Epithelial cell of prostate (primary cell): Measurements from ENCODE around the gene RPL38.

ENCODE experiments used
- DNase-seq: peaks from one replicate; pipeline ENCODE4 v3.0.0-alpha.2; 2011; ENCODE audit warnings: low read depth, low spot score
- H3K27ac ChIP-seq: fragments of 450-650 bp; 2 replicates; pipeline ENCODE4 v1.5.1; 2017; ENCODE audit warnings: mild to moderate bottlenecking

RPL38 gene

GRCh38 chr17:74245145-74245831 lies 41.8 kb downstream of the RPL38 start:
- DNase-seq = no peak
- no peak overlapping the region for H3K27ac ChIP-seq

- no peak for DNase-seq
- no peak overlapping the region for H3K27ac ChIP-seq
These were observed 42.4 kb downstream of the RPL38 start for GRCh38 chr17:74245871-74246270.

- H3K27ac ChIP-seq = no peak overlapping the region
- no peak for DNase-seq
These were observed 46.3 kb downstream of the RPL38 start for GRCh38 chr17:74249590-74250270.

DNA sequence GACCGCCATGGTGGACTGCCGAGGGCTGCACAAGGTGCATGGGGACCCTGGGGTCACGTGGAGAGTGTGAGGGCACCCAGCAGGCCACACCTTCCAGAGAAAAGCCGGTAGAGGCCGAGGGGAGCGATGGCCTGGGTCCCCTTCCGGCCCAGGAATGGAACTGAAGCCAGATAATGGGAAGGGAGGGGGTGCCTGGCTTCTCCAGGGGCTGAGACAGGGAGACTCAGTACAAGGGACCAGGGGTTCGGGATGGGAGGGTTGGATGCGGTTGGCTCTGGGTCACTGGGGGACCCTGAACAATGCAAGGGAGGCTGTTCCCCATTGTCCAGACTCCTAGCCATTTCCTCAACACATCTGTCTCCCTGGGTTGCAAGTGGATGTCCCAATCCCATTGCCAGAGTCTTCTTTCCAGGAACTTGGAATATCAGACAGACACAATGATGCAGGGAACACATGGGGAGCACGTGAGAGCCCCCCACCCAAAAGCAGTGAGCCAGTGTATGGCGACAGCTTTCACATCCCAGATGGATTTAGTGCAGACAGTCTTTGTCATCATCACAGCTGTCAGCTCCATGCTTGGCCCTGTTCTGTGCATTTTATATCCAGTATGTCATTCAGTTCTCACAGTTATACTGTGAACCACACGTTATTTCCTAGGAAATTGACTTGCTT lies 47.0 kb downstream of the RPL38 start:
- no peak overlapping the region for H3K27ac ChIP-seq
- no peak for DNase-seq

DNA sequence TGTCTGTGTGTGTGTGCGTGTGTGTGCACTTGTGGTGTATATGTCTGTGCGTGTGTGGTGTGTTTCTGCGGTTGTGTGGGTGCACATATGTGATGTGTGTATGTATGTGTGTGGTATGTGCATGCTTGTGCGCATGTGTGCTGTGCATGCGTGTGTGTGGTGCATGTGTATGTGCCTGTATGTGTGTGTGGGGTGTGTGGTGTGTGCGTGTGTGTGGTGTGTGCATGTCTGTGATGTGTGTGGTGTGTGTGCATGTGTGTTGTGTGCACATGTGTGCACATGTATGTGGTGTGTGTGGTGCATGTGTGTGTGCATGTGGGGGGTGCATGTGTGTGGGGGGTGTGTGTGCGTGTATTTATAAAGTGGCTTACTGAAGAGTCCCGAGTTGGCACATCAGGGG lies 47.6 kb downstream of the RPL38 start:
- DNase-seq = no peak
- no peak overlapping the region for H3K27ac ChIP-seq

GRCh38 chr17:74251569-74251968 lies 48.1 kb downstream of the RPL38 start:
- DNase-seq = no peak
- H3K27ac ChIP-seq = no peak overlapping the region

GRCh38 chr17:74252211-74252610 lies 48.7 kb downstream of the RPL38 start:
- H3K27ac ChIP-seq = no peak overlapping the region
- no peak for DNase-seq

DNA sequence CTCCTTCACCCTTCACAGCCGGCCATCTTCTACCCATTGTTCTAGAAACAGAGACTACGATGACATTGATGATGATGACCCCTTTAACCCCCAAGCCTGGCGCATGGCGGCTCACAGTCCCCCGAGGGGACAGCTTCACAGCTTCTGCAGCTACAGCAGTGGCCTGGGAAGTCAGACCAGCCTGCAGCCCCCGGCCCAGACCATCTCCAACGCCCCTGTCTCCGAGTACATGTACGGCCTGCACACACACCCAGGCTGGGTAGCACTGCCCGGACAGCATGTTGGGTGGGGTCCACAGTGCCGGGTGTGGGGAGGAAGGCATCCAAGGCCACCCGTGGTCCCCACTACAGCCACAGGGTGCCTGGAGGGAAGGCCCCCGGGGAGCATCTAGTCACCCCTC lies 49.6 kb downstream of the RPL38 start:
- H3K27ac ChIP-seq = no peak overlapping the region
- DNase-seq = no peak

DNA sequence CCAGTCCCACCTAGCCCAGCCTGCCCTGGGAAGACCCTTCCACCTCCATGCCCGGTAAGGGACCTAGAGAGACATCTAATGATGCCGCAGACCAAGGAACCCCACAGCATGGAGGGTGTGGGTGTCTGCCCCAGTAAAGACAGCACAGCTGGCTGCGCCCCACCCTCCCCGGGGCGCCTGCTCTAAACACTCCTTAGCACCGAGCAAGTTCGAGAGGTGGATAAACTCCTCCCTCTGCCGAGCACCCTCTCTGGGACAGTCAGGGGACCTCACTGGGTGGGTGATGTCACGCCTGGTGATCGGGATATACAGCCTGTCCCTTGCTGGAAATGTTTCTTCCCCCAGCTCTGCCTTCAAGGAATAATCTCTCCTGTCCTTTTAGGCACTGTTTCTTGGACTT lies 53.8 kb downstream of the RPL38 start:
- no peak overlapping the region for H3K27ac ChIP-seq
- no peak for DNase-seq

DNA sequence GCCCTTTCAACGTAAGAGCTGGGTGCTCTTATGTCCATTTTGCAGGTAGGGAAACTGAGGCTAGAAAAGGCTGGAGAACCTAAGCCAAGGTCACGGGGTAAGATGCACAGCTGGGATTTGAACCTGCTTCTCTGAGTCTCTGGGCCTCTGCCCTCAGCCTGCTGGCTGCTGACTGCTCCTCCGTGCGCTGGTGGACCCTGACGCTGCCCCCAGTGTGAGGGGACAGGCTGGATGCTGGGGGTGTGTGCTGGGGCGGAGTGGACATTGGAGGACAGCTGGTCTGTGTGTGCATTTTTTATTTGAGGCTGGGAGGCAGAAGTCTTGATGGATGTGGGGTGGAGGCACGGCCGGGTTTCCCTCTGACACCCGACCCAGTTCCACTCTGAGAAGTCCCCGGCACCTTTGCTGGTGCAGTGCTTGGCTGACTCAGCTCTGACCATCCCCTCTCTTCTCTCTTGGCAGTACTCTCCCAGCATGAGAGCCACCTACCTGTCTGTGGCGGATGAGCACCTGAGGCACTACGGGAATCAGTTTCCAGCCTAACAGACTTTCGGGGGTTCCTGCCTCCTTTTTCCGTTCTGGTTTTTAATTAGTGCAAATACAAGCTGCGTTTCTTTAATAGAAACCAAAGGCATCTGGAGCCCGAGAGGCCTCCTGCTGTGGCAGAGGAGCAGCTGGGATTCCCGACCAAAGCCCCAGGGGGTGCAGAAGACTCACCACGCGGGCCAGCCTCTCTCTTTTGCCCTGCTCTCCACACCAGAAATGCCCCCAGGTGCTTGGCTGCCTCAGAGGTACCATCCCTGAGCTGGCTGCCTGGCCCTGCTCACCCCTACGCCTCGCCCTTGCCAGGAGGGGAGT lies 56.4 kb downstream of the RPL38 start:
- DNase-seq = no peak
- H3K27ac ChIP-seq = no peak overlapping the region
